ENCODE data around the gene MYO10.
"Not testable (repeated sequence)": the region's sequence is repeated elsewhere in the genome, so short reads cannot be mapped to it uniquely, and the experiment has no call there.

MYO10 gene

DNA sequence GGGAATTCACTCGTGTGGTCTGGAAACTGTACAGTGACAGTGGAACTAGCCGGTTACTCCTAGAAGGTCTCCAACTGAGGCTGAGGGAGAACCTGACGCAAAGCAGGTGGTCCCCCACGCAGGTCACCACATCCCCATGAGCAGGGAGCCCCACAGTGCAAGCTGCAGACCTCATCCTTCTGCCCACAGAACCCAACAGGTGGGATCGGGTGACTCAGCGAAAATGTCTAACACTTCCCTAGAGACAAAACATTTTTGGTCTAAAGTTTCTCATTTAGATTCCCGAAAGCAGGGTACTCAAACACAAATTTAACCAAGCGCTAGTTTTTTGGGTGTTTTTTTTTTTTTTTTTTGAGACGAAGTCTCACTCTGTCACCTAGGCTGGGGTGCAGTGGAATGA, 256.9 kb downstream of the MYO10 start:
- DNase-seq (ENCODE audit: low read depth in 2 of 3, low spot score in 2 of 3): no peak

DNA sequence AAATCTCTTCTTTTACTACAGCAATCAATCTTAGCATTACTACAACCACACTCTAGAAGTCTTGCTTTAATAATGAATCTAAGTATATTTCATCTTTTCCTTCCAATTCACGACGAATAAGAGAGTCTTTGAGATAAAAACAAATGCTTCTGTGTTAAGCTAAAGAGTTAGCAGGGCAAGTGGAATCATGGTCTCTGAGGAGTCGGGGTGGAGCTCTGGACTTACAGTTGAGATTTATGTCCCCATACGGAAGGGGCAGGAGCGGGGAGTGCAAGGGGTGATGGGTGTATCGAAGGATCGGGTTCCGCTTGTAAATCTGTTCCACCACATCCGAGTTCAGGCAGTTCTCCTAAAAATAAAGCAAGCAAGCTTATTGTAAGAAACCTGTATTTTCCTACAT, 260.3 kb downstream of the MYO10 start:
- DNase-seq (ENCODE audit: low read depth in 2 of 3, low spot score in 2 of 3): no peak

DNA sequence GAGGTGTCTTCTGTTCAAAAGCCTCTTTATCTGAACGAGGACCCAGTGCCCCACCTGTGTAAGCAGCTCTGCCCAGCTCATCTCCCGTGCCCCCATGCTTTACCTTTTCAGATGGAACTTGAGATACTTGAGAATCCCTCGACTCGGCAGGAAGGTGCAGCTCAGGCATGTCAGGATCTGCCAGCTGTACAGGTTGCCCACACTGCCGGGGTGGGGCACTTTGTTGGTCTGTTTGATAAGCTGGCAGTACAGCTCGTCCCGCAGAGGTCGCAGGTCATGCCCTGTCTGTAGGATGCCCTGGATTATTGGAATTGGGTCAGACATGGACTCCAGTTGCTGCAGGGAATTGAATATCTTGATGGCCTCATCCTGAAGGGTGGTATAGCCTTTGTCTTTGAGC, 261.3 kb downstream of the MYO10 start:
- no peak for DNase-seq (ENCODE audit: low read depth in 2 of 3, low spot score in 2 of 3)

DNA sequence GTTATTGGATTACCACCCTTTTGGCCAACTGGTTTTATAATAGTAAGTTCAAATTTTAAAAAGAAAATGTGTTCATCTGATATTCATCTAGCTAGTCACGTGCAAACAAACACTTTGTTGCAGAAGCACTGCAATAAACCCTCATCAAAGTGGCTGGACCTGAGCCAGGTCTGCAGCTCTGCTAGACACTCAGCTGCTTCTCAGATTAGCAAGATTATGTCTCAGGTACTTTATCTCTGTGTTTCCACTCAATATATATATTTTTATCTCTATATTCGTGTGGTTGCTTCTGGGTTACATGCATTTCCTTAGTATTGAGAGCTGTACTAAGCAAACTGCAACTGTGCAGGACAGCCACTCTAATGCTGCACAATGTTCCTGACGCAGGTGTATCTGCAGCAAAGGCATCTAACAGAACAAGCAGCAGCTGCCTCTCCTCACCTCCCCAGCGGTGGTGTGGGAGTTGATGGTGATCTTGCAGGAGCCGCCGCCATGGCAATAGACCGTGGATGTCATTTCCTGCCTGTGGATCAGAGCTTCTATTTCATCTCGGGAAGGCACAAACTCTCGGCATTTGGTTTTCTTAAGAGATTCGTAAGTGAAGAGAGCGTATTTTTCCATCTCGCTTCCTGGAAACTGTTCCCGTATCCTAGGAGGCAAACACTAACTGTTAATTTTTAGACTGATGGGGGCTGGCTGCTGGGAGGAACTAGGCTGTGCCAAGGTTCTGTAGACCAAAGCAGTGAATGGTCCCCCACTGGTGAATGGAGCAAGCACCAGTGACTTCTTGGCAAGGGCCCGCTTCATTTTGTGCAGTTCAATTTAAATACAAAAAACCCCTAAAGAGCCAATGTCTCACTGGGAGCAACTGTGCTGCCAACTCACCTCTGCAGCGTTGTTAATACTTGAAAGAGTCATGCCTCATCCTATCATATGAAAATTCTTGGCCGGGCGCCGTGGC, 262.6 kb downstream of the MYO10 start:
- DNase-seq (ENCODE audit: low read depth in 2 of 3, low spot score in 2 of 3): no peak

DNA sequence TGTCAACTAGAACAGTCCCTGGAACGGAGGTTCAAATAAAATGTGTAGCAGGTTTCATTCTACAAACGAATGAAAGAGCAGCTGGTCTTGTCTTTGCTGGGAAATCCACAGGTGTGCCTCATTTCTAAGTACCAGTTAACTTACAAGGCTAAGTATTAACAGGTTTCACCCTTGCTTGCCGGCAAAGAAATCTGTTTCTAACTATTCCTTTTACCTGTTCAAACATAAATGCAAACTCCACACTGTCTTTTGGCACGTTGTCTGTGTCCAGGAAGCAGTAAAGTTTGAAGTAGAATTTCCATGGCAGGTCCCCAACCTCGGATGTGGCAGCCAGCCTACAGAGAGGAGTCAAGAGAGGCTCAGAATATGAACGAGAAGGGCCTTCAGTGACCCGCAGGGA, 264.9 kb downstream of the MYO10 start:
- no peak for DNase-seq (ENCODE audit: low read depth in 2 of 3, low spot score in 2 of 3)

DNA sequence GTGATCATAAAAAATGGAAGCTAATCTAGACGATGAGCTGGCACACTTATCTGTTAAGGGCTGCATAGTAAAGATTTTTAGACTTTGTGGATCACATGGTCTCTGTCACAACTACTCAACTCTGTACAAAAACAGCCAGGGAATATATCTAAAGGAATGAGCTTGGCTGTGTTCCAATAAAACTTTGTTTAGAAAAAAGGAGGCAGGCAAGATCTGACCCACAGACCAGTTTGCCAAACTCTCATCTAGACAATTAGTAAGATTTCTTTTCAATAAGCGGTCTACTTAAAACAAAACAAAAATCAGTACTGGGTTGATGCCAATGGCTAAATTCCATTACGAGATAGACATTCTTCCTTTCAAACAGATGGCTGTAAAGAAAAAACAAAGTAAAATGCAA, 266.3 kb downstream of the MYO10 start:
- DNase-seq (ENCODE audit: low read depth in 2 of 3, low spot score in 2 of 3): no peak

DNA sequence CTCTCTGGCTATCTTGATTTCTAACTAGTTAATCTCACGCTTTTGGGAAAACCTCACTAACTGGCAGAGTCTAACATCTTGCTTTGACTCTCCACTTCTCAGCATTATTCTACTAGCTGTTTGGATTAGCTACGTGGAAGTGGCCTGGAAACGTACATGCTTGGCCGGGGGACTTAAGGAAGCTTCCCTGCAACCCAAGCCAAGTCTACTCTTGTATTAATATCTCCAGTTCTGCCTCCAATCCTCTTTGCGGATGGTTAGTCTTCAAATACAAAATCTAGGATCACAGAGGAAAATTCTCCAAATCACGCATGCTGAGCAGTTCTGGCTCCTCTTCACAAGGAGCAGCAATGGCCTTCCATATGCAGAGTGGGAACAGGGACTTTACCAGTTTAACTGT, 267.5 kb downstream of the MYO10 start:
- no peak for DNase-seq (ENCODE audit: low read depth in 2 of 3, low spot score in 2 of 3)

DNA sequence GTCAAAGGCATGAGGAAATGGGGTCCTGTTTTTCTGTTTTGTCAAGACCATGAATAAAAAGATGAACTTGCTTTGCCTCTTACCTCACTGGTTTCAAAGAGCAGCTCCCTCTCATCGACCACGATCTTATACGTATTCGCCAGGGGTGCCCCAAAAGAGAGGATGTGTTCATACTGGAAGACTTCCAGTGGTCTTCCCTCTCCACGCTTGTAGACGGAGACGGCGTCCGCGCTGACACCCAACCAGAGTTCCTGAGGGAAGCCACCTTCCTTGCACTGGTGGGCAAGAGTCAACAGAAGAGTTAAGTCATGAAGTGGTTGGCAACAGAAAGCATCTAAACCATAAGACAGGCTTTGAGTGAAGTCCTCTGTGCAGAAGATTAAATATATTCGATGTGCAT, 267.9 kb downstream of the MYO10 start:
- DNase-seq (ENCODE audit: low read depth in 2 of 3, low spot score in 2 of 3): no peak

DNA sequence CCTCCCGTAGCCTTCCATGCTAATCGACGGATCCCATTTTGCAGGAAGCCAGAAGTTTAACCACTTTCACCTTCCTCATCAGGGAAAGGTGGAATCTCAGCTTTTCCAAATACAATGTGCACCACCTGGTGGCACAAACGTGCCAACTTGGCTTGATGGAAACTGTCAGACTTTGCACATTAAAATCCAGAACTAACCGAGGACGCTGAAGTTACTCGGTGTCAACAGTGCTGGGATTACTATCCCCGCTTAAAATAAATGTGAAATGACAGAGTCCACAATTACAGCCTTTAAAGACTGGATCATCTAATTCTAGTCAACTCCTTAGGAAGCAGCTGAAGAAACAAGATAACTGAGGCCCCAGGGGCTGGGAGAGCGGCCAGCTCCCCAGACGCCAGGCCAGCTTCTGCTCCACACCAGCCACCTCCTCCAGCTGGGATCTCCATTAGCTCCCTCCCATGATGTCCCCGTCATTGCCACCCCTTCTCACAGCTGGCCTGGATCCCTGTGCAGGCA, 269.1 kb downstream of the MYO10 start:
- no peak for DNase-seq (ENCODE audit: low read depth in 2 of 3, low spot score in 2 of 3)

DNA sequence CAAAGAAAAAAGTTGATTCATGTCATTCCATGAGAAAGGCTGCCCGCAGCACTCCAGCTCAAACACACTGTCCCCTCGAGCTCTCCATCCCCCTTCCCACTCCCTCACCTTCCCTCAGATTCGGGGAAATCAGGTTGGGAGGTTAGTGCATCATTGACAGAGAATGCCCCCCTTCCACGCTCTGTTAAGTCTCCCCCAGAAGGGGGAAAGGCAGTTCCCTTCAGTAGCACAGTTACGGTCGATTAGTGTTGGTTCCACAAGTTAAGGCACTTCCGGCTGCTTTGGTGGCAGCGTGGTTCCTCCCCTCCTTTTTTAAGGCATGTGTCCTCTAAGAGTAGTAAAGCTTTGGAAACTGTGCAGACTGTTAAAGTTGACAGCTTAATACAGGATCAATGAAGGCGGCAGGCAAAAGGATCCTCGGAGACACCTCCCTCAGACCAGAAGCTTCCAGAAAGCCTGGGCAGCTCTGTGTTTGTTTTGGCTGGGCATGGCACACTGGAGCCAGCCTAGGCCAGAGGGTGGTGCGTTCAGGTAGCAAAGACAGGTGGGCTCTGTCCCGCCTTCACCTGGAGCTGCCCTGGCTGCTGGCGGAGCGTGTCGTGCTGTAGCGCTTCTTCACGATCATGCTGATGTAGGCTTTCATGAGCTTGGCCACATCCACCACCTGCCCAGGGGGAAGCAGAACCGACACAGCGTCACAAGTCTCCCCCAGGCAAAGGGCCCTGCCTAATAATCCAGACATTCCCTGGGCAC, 269.8 kb downstream of the MYO10 start:
- DNase-seq (ENCODE audit: low read depth in 2 of 3, low spot score in 2 of 3): no peak

DNA sequence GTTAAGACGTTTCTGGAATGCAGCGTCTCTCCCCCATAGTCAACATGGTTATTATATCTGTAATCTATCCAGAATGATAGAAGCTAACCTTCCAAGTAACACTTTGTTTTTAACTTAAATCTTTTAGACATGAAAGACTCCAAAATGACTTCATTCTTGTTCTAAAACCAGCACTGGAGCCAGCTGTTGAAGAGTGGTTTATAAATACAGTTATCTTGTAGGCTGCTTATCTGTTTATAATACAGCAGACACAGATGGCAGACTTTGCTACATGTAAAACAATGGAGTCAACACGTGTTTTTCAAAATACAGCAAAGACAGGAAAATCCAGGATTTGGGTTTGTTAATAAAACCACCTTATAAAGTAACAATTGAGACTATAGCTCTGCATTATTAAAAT, 270.5 kb downstream of the MYO10 start:
- no peak for DNase-seq (ENCODE audit: low read depth in 2 of 3, low spot score in 2 of 3)

DNA sequence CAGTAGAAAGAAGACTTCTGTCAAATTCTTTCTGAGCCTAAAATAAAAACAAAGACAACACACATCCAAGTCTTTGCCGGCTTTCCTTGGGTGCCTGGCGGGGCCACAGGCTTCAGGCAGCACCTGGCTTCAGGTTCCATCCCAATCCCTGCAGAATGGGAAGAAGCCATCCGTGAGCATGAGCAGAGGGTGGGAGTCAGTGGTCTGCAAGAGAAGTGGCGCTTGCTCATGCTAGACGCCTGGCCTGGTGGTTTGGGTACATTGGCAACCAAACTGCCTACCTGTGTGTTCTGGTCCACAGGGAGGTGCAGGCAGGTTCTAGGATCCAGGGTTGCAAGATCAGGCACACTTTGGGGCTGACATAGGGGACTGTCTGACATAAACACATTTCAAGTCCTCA, 271.7 kb downstream of the MYO10 start:
- DNase-seq (ENCODE audit: low read depth in 2 of 3, low spot score in 2 of 3): no peak

DNA sequence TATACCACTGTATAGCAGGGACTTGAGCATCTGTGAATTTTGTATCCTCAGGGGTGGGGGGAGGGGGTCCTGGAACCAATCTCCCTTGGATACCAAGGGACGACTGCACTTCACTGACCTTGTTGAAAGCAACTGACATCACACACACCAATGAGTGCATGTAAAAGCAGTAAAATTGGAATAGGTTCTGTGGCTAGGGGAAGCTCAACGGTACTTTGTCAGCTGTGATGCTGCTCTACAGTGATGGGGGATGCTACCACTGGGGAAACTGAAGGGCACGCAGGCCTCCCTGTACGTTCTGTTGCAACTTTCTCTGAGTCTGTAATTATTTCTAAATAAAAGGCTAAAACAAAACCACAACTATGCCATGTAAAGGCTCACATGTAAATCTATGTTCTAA, 272.2 kb downstream of the MYO10 start:
- DNase-seq (ENCODE audit: low read depth in 2 of 3, low spot score in 2 of 3): no peak

DNA sequence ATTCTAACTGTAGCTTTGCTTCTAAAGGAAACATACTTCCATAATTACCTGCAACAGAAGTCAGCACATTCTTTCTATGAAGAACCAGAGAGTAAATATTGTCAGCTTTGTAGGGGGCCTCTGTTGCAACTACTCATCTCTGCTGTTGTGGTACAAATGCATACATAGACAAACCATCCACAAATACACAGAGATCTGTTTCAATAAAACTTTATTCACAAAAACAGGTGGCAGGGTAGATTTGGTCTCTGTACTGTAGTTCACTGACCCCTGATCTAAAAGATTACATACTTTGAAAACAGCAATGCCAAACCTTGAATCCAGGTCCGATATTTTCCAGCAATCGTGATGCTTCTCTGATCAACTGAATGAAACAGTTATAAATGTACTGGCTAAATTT, 274.4 kb downstream of the MYO10 start:
- DNase-seq (ENCODE audit: low read depth in 2 of 3, low spot score in 2 of 3): no peak

DNA sequence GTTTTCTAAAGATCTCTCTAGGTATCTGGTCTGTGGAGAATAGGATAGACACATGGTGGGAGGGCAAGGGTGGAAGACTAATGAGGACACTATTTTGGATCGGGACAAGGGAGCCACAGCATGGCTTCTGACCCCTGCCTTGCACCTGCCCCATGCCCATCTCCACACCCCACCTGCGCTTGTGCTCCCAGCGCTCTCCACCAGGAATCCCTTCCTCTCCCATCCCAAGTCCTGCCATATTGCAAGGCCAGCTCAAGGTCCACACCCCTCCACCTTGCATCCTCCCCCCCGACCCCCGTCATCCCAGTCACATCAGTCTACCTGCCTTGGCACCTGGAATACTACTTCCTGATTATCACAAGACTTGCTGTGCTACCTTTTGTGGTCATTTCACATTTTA, 275.1 kb downstream of the MYO10 start:
- no peak for DNase-seq (ENCODE audit: low read depth in 2 of 3, low spot score in 2 of 3)

DNA sequence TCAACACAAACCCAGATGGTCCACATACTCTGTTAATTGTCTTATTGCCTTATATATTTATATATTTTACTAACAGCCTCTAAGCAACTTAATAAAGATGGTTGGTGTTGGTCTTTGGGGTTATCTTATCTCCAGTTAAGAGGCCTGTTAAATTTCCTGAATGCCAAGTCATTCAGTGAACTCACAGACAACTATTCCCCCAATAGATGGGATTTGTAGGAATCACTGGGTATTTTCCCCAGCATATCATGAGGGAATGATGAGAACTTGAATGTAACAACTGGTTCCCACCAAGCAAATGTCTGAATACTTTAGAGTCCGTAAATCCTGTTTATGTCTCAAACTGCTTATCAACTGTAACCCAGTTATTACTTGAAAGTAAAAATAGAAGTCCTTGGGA, 276.6 kb downstream of the MYO10 start:
- DNase-seq (ENCODE audit: low read depth in 2 of 3, low spot score in 2 of 3): no peak

DNA sequence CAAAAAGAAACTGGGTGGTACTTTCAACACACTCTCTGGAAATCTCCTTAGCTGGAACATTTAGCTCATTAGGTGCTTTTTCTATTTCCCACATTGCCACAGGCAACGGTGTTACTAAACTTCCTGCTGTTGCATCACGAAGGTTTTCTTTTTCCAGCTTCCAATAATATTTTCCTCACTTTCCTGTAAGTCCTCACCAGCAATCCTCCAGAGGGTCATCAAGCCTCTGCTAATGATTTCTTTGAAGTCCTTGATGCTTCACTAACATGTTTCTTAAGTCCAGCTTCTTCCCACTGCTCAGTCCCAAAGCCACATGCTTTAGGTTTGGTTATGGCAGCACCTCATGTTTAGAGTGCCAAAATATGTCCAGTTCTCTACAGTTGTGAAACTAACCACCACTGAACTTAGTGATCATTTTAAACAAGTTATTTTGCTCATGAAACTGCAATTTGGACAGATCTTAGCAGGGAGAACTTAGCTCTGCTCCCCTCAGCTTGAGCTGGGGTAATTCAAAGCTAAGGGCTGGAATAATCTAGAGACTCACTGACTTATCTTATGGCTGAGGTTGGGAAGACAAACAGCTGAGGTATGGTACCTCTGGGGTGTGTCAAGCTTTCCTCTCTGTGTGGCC, 279.4 kb downstream of the MYO10 start:
- DNase-seq (ENCODE audit: low read depth in 2 of 3, low spot score in 2 of 3): no peak

DNA sequence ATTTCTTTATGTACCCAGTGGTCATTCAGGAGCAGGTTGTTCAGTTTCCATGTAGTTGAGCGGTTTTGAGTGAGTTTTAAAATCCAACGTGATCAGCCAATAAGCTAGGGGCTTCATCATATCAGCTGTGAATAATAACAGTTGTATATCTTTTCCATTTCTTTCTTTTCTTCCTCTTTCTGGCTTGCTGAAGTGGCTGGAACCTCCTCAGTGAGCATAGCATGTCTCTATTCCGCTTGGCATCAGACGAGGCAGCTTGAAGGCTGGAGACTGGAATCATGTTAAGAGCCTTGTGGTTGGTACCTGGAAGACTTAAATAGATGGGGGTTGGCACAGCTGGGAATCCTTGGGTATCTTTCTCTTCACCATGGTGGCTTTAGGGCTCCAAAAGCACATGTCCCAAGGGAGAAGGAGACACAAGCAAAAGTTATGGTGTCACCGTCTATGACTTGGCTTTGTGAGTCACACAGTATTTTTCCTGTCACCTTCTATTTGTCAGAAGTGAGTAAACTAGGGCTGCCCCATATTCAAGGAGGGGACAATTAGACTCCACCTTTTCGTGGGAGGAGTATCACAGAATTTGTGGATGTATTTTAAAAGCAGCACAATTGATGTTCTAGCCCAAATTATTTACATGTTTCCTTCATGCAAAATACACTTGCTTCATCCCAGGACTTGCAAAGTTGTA, 281.3 kb downstream of the MYO10 start:
- no peak for DNase-seq (ENCODE audit: low read depth in 2 of 3, low spot score in 2 of 3)

DNA sequence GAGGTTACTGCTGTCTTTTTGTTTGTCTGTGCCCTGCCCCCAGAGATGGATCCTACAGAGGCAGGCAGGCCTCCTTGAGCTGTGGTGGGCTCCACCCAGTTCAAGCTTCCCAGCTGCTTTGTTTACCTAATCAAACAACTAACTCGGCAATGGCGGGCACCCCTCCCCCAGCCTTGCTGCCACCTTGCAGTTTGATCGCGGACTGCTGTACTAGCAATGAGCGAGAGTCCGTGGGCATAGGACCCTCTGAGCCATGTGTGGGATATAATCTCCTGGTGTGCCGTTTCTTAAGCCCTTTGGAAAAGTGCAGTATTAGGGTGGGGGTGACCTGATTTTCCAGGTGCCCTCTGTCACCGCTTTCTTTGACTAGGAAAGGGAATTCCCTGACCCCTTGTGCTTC, 287.3 kb downstream of the MYO10 start:
- not testable (repeated sequence) for DNase-seq (ENCODE audit: low read depth in 2 of 3, low spot score in 2 of 3)

DNA sequence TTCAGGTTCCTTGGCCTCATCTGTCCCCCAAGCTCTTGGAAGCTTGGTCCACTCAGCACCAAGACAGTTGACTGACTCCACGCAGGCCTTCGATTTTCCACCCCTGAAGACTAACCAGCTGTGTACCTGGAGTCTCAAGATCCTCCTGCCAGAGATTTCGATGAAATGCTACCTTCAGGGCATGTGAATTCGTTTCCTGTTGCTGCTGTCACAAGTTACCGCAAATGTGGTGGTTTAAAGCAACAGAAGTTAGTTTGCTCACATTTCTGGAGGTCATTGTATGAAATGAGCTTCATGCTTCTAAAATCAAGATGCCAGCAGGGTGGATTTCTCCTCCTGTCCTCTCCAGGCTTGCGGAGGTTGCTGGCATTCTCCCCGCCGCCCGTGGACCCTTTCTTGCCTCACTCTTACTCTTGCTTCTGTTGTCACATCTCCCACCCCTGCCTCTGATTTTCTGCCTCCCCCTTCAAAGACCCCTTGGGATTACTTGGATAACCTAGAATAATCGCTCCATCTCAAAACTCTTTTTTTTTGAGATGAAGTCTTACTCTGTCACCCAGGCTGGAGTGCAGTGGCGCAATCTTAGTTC, 291.7 kb downstream of the MYO10 start:
- no peak for DNase-seq (ENCODE audit: low read depth in 2 of 3, low spot score in 2 of 3)

DNA sequence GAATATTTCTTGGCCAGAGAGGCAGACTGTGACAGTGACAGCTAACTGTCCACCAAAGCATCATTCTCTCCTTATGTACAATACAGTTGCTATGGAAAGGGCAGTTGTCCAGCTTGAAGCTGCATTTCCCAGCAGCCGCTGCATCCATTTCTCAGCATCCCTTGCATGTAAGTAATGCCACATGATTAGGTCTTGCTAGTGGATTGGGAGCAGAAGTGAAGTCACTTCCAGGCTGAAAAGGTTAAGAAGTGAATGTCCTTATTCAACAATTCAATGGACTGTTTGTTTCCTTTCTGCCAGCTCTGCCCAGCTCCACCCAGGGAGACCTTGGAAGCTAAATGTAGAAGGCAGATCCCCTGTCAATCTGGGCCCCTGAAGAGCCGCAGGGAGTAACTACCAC, 293.2 kb downstream of the MYO10 start:
- DNase-seq (ENCODE audit: low read depth in 2 of 3, low spot score in 2 of 3): no peak
